Prostate gland (tissue), 2 donors: ENCODE results near the gene CTNNA3. TPM values are rescaled to one million over a fixed set of nuclear protein-coding genes. Genes with fewer than 3 reads are reported as not detected.

ENCODE experiments used
- DNase-seq: peaks from one replicate; pipeline ENCODE4 v3.0.0-alpha.2; 2019; ENCODE audit warnings: low spot score
- H3K27ac ChIP-seq, 2 donors: fragments of 200-600 bp; sonication (generic); 2 replicates each; pipeline ENCODE4 v1.5.1; 2017 to 2019
- H3K27me3 ChIP-seq: fragments of 200-600 bp; sonication (generic); replicated peaks from 2 replicates; pipeline ENCODE4 v1.5.1; 2019; ENCODE audit not compliant: insufficient read depth
- H3K36me3 ChIP-seq, 2 donors: fragments of 200-600 bp; sonication (generic); 1 replicate in 1 of 2; 2 replicates in 1 of 2; pipeline versions ENCODE4 v1.5.1 to v1.8.1; 2017 to 2019
- H3K4me1 ChIP-seq: fragments of 200-600 bp; sonication (generic); replicated peaks from 2 replicates; pipeline ENCODE4 v1.5.1; 2019
- H3K4me3 ChIP-seq, 2 donors: fragments of 200-600 bp; sonication (generic); 2 replicates each; pipeline ENCODE4 v1.5.1; 2017 to 2019
- H3K9me3 ChIP-seq: fragments of 200-600 bp; sonication (generic); 2 replicates; pipeline ENCODE4 v1.5.1; 2017
- CTCF ChIP-seq, 4 experiments: fragments of 200-600 bp in 2 of 4; fragments of 450-650 bp in 2 of 4; sonication (generic) in 2 of 4; IDR thresholded peaks; 1 replicate in 3 of 4; 2 replicates in 1 of 4; pipeline ENCODE4 v1.5.1; 2016 to 2019; ENCODE audit warnings: antibody characterized with exemption in 4 of 4, mild to moderate bottlenecking in 2 of 4, moderate library complexity in 2 of 4
- POLR2A ChIP-seq: fragments of 450-650 bp; IDR thresholded peaks from one replicate; pipeline ENCODE4 v1.6.1; 2016; ENCODE audit warnings: antibody characterized with exemption, mild to moderate bottlenecking
- POLR2AphosphoS5 ChIP-seq: sonication (generic); formaldehyde crosslinking; IDR thresholded peaks from one replicate; pipeline ENCODE4 v1.6.1; 2017; ENCODE audit warnings: antibody characterized with exemption
- WGBS: methylation state at CpG from one replicate; pipeline ENCODE4 v1.1.5; 2018; 5-methylcytosine and 5-hydroxymethylcytosine counted together
- intact Hi-C: fragments of 100-400 bp; cut with DNase I; formaldehyde crosslinking; loops from one replicate; pipeline ENCODE4 v1.14.2; 2022
- total RNA-seq, 2 donors: library from RNA; depleted of rRNA; stranded (reverse); fragments of >200 nt; gene quantifications; one replicate each; pipeline ENCODE4 v1.1.0, GENCODE V29; 2016

The CTNNA3 gene
- total RNA-seq, 2 donors from 2014 or later, result 0.27 to 7.2 TPM

- H3K36me3 ChIP-seq, result no peaks in the 10 kb centered on the region
- DNase-seq, result no peak
- H3K4me1 ChIP-seq, result no peaks in the 10 kb centered on the region
- intact Hi-C loops, result no loop called here
- H3K9me3 ChIP-seq, result no peaks in the 10 kb centered on the region
- no peaks in the 10 kb centered on the region for H3K27me3 ChIP-seq
- no peak overlapping the region for H3K27ac ChIP-seq
- H3K4me3 ChIP-seq, result no peak overlapping the region
- TF ChIP-seq CTCF (IDR thresholded peaks at IDR 0.05), result no peak
- no peak for TF ChIP-seq POLR2A
- no peak for TF ChIP-seq POLR2AphosphoS5
- whole genome bisulfite sequencing, result 76% methylated on average over 1 of the region's 1 CpG
Observed at GRCh38 chr10:66242885-66243284, 1453.1 kb downstream of the CTNNA3 start.

GRCh38 chr10:66239062-66239461 lies 1456.9 kb downstream of the CTNNA3 start:
- Histone ChIP-seq H3K27me3 (no peaks in the 10 kb centered on the region), H3K36me3 (no peaks in the 10 kb centered on the region), H3K9me3 (no peaks in the 10 kb centered on the region), H3K27ac (no peak overlapping the region), H3K4me3 (no peak overlapping the region), H3K4me1 (no peaks in the 10 kb centered on the region)
- no peak for DNase-seq
- intact Hi-C loops, result no loop called here
- TF ChIP-seq POLR2A, result no peak
- TF ChIP-seq CTCF (IDR thresholded peaks at IDR 0.05), result no peak
- no peak for TF ChIP-seq POLR2AphosphoS5

- Histone ChIP-seq H3K4me3 (no peak overlapping the region), H3K27me3 (no peaks in the 10 kb centered on the region), H3K4me1 (no peaks in the 10 kb centered on the region), H3K27ac (no peak overlapping the region), H3K36me3 (no peaks in the 10 kb centered on the region), H3K9me3 (no peaks in the 10 kb centered on the region)
- WGBS, result 48% methylated on average over 2 of the region's 2 CpGs
- intact Hi-C loops, result no loop called here
- DNase-seq, result no peak
- TF ChIP-seq CTCF (IDR thresholded peaks at IDR 0.05) (no peak), POLR2A (no peak), POLR2AphosphoS5 (no peak)
Observed at GRCh38 chr10:66238343-66238742, 1457.7 kb downstream of the CTNNA3 start.

- intact Hi-C loops, result no loop called here
- Histone ChIP-seq H3K9me3 (no peaks in the 10 kb centered on the region), H3K4me3 (no peak overlapping the region), H3K4me1 (no peaks in the 10 kb centered on the region), H3K27ac (no peak overlapping the region), H3K27me3 (no peaks in the 10 kb centered on the region), H3K36me3 (no peaks in the 10 kb centered on the region)
- no peak for TF ChIP-seq CTCF (IDR thresholded peaks at IDR 0.05)
- no peak for TF ChIP-seq POLR2A
- no peak for TF ChIP-seq POLR2AphosphoS5
- WGBS, result 86% methylated on average over 4 of the region's 4 CpGs
- DNase-seq, result no peak
Observed at GRCh38 chr10:66234872-66235271, 1461.1 kb downstream of the CTNNA3 start.

GRCh38 chr10:66228887-66229286 lies 1467.1 kb downstream of the CTNNA3 start:
- Histone ChIP-seq H3K36me3 (no peaks in the 10 kb centered on the region), H3K9me3 (no peaks in the 10 kb centered on the region), H3K27ac (no peak overlapping the region), H3K27me3 (no peaks in the 10 kb centered on the region), H3K4me3 (no peak overlapping the region), H3K4me1 (no peaks in the 10 kb centered on the region)
- intact Hi-C loops, result no loop called here
- TF ChIP-seq CTCF (IDR thresholded peaks at IDR 0.05), result no peak
- TF ChIP-seq POLR2AphosphoS5, result no peak
- no peak for TF ChIP-seq POLR2A
- DNase-seq, result no peak
